Measurements from ENCODE around the gene PLD1.

Gene PLD1

DNA sequence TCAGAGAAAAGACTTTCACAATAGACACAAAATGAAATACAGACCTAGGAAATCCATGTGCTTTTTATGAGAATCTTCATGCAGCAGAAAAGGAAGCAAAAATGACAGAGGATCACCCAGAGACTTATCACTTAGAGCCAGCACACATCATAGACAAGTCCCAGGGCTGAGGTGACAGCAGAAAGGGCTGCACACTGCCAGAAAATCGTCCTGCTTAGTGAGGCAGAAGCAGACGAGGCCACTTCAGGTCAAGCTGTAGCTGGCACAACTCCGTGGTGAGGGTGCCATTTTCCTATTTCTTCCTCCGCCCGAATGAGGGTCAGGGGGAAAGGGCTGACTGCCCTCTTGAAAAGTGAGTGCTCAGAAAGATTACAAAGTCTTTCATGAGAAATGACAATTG lies 254.1 kb downstream of the PLD1 start (continued):
- TF ChIP-seq, protein P1, sequence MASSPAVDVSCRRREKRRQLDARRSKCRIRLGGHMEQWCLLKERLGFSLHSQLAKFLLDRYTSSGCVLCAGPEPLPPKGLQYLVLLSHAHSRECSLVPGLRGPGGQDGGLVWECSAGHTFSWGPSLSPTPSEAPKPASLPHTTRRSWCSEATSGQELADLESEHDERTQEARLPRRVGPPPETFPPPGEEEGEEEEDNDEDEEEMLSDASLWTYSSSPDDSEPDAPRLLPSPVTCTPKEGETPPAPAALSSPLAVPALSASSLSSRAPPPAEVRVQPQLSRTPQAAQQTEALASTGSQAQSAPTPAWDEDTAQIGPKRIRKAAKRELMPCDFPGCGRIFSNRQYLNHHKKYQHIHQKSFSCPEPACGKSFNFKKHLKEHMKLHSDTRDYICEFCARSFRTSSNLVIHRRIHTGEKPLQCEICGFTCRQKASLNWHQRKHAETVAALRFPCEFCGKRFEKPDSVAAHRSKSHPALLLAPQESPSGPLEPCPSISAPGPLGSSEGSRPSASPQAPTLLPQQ (tag by site-specific recombination; IDR thresholded peaks at IDR 0.05), result no peak
- TF ChIP-seq ZNF211 (tag by site-specific recombination; IDR thresholded peaks at IDR 0.05; ENCODE audit: low read depth), result no peak
- TF ChIP-seq ZNF184 (tag by site-specific recombination; IDR thresholded peaks at IDR 0.05), result no peak
- TF ChIP-seq, protein P2, sequence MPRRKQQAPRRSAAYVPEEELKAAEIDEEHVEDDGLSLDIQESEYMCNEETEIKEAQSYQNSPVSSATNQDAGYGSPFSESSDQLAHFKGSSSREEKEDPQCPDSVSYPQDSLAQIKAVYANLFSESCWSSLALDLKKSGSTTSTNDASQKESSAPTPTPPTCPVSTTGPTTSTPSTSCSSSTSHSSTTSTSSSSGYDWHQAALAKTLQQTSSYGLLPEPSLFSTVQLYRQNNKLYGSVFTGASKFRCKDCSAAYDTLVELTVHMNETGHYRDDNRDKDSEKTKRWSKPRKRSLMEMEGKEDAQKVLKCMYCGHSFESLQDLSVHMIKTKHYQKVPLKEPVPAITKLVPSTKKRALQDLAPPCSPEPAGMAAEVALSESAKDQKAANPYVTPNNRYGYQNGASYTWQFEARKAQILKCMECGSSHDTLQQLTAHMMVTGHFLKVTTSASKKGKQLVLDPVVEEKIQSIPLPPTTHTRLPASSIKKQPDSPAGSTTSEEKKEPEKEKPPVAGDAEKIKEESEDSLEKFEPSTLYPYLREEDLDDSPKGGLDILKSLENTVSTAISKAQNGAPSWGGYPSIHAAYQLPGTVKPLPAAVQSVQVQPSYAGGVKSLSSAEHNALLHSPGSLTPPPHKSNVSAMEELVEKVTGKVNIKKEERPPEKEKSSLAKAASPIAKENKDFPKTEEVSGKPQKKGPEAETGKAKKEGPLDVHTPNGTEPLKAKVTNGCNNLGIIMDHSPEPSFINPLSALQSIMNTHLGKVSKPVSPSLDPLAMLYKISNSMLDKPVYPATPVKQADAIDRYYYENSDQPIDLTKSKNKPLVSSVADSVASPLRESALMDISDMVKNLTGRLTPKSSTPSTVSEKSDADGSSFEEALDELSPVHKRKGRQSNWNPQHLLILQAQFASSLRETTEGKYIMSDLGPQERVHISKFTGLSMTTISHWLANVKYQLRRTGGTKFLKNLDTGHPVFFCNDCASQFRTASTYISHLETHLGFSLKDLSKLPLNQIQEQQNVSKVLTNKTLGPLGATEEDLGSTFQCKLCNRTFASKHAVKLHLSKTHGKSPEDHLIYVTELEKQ (tag by site-specific recombination; IDR thresholded peaks at IDR 0.05; ENCODE audit: borderline replicate concordance), result no peak
- TF ChIP-seq ZBTB7A (tag by site-specific recombination; IDR thresholded peaks at IDR 0.05; ENCODE audit: low read depth), result no peak
- no peak for TF ChIP-seq REPIN1 (tag by site-specific recombination; IDR thresholded peaks at IDR 0.05; ENCODE audit: low read depth)
- TF ChIP-seq ZFP69B (tag by site-specific recombination; IDR thresholded peaks at IDR 0.05), result no peak

DNA sequence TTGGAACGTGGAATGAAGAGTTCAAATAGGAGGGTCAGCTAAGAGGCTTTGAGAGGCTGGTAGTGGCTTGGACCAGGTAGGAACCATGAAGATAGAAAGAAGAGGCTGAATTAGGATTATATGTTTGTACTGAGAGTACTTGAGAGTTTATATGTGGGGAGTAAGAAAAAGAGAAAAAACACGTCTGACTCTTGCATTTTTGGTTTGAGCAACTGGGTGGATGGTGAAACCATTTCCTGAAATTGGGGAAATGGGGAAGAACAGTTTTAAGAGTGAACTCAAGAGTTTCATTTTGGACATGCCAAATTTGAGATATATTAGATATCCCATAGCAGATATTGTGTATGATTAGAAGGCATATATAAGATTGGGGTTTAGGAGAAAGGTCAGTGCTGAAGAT lies 257.2 kb downstream of the PLD1 start:
- POLR2A ChIA-PET, result no interaction called here
- Histone ChIP-seq H3K9me3 (ENCODE audit: control insufficient read depth, insufficient read depth, low read depth, low read length) (no peaks in the 10 kb centered on the region), H3K27ac (ENCODE audit: extremely low read depth, low read depth, low read length) (no peak overlapping the region), H3K4me3 (ENCODE audit: low read depth, low read length) (no peak overlapping the region), H3K36me3 (ENCODE audit: control insufficient read depth in 2 of 2, insufficient read depth in 1 of 2, low read length in 2 of 2) (no peaks in the 10 kb centered on the region), H3K4me1 (ENCODE audit: control insufficient read depth, insufficient read depth, low read length) (no peaks in the 10 kb centered on the region)
- TF ChIP-seq ZNF350 (tag by site-specific recombination; IDR thresholded peaks at IDR 0.05), result no peak
- TF ChIP-seq, protein P3, sequence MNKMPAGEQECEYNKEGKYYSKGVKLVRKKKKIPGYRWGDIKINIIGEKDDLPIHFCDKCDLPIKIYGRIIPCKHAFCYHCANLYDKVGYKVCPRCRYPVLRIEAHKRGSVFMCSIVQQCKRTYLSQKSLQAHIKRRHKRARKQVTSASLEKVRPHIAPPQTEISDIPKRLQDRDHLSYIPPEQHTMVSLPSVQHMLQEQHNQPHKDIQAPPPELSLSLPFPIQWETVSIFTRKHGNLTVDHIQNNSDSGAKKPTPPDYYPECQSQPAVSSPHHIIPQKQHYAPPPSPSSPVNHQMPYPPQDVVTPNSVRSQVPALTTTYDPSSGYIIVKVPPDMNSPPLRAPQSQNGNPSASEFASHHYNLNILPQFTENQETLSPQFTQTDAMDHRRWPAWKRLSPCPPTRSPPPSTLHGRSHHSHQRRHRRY (tag by site-specific recombination; IDR thresholded peaks at IDR 0.05), result no peak
- TF ChIP-seq ZIC2 (tag by site-specific recombination; IDR thresholded peaks at IDR 0.05), result no peak
- TF ChIP-seq, protein P4, sequence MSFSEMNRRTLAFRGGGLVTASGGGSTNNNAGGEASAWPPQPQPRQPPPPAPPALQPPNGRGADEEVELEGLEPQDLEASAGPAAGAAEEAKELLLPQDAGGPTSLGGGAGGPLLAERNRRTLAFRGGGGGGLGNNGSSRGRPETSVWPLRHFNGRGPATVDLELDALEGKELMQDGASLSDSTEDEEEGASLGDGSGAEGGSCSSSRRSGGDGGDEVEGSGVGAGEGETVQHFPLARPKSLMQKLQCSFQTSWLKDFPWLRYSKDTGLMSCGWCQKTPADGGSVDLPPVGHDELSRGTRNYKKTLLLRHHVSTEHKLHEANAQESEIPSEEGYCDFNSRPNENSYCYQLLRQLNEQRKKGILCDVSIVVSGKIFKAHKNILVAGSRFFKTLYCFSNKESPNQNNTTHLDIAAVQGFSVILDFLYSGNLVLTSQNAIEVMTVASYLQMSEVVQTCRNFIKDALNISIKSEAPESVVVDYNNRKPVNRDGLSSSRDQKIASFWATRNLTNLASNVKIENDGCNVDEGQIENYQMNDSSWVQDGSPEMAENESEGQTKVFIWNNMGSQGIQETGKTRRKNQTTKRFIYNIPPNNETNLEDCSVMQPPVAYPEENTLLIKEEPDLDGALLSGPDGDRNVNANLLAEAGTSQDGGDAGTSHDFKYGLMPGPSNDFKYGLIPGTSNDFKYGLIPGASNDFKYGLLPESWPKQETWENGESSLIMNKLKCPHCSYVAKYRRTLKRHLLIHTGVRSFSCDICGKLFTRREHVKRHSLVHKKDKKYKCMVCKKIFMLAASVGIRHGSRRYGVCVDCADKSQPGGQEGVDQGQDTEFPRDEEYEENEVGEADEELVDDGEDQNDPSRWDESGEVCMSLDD (tag by site-specific recombination; IDR thresholded peaks at IDR 0.05), result no peak
- no peak for TF ChIP-seq ZBTB17 (tag by site-specific recombination; IDR thresholded peaks at IDR 0.05)
- TF ChIP-seq ZNF571 (tag by site-specific recombination; IDR thresholded peaks at IDR 0.05), result no peak
- no peak for TF ChIP-seq ZNF324 (tag by site-specific recombination; IDR thresholded peaks at IDR 0.05)
- TF ChIP-seq, protein P5, sequence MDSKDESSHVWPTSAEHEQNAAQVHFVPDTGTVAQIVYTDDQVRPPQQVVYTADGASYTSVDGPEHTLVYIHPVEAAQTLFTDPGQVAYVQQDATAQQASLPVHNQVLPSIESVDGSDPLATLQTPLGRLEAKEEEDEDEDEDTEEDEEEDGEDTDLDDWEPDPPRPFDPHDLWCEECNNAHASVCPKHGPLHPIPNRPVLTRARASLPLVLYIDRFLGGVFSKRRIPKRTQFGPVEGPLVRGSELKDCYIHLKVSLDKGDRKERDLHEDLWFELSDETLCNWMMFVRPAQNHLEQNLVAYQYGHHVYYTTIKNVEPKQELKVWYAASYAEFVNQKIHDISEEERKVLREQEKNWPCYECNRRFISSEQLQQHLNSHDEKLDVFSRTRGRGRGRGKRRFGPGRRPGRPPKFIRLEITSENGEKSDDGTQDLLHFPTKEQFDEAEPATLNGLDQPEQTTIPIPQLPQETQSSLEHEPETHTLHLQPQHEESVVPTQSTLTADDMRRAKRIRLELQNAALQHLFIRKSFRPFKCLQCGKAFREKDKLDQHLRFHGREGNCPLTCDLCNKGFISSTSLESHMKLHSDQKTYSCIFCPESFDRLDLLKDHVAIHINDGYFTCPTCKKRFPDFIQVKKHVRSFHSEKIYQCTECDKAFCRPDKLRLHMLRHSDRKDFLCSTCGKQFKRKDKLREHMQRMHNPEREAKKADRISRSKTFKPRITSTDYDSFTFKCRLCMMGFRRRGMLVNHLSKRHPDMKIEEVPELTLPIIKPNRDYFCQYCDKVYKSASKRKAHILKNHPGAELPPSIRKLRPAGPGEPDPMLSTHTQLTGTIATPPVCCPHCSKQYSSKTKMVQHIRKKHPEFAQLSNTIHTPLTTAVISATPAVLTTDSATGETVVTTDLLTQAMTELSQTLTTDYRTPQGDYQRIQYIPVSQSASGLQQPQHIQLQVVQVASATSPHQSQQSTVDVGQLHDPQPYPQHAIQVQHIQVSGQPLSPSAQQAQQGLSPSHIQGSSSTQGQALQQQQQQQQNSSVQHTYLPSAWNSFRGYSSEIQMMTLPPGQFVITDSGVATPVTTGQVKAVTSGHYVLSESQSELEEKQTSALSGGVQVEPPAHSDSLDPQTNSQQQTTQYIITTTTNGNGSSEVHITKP (tag by site-specific recombination; IDR thresholded peaks at IDR 0.05), result no peak
- CTCF ChIA-PET, result no interaction called here

Measured in HEK293 (cell line).